HepG2 (cell line): ENCODE data around the gene ATG9A. TPM values are rescaled to one million over a fixed set of nuclear protein-coding genes. Genes with fewer than 3 reads are reported as not detected.

ENCODE experiments used
- ADNP ChIP-seq: sonication (generic); formaldehyde crosslinking; IDR thresholded peaks from 2 replicates; pipeline ENCODE4 v1.4.0; 2020; ENCODE audit warnings: missing genetic modification reagents
- BATF2 ChIP-seq: sonication (generic); formaldehyde crosslinking; IDR thresholded peaks from 2 replicates; pipeline ENCODE4 v1.8.0; 2022; ENCODE audit warnings: mild to moderate bottlenecking, missing genetic modification reagents, moderate library complexity
- CREB1 ChIP-seq, 2 experiments: fragments of 450-650 bp in 1 of 2; IDR thresholded peaks; 2 replicates each; pipeline ENCODE4 v1.6.1; 2016 to 2017; ENCODE audit warnings: control low read depth in 1 of 2, mild to moderate bottlenecking in 1 of 2, missing compliant biosample characterization in 1 of 2, missing genetic modification characterization in 1 of 2
- ETV5 ChIP-seq: IDR thresholded peaks from 2 replicates; pipeline ENCODE4 v1.6.1; 2018; ENCODE audit warnings: missing biosample characterization, missing genetic modification reagents, inconsistent platforms, borderline replicate concordance
- HCFC1 ChIP-seq: fragments of 150-350 bp; IDR thresholded peaks from 2 replicates; pipeline ENCODE4 v1.6.1; 2014; ENCODE audit warnings: low read depth, low read length
- KDM5A ChIP-seq: fragments of 200-600 bp; sonication (generic); IDR thresholded peaks from 2 replicates; pipeline ENCODE4 v1.7.0; 2018; ENCODE audit warnings: antibody characterized with exemption, mild to moderate bottlenecking, low read length, borderline replicate concordance
- ONECUT2 ChIP-seq: sonication (generic); formaldehyde crosslinking; IDR thresholded peaks from 2 replicates; pipeline ENCODE4 v1.4.0; 2020; ENCODE audit warnings: missing genetic modification reagents
- ZNF138 ChIP-seq: sonication (generic); formaldehyde crosslinking; IDR thresholded peaks from 2 replicates; pipeline ENCODE4 v1.5.0; 2020; ENCODE audit warnings: mild to moderate bottlenecking, low read depth, missing genetic modification reagents
- ZNF281 ChIP-seq: sonication (generic); formaldehyde crosslinking; IDR thresholded peaks from 2 replicates; pipeline ENCODE4 v1.4.0; 2020; ENCODE audit warnings: missing genetic modification reagents, borderline replicate concordance
- ZNF512B ChIP-seq: sonication (generic); formaldehyde crosslinking; IDR thresholded peaks from 2 replicates; pipeline ENCODE4 v1.5.1; 2020; ENCODE audit warnings: missing genetic modification reagents, mild to moderate bottlenecking, borderline replicate concordance
- ZNF574 ChIP-seq: sonication (generic); formaldehyde crosslinking; IDR thresholded peaks from 2 replicates; pipeline ENCODE4 v1.4.0; 2020; ENCODE audit warnings: missing genetic modification reagents
- ZNF850 ChIP-seq: sonication (generic); formaldehyde crosslinking; conservative IDR thresholded peaks from 2 replicates; pipeline ENCODE4 v1.9.0; 2021; ENCODE audit warnings: mild to moderate bottlenecking, missing genetic modification reagents
- polyA plus RNA-seq, 8 experiments: library from polyadenylated mRNA; depleted of rRNA in 3 of 8; stranded (reverse) in 7 of 8; unstranded in 1 of 8; fragments of >200 nt; fragmentation: Illumina TruSeq in 4 of 8; extraction: Trizol in 4 of 8; gene quantifications; 2 replicates each; pipeline versions ENCODE4 v1.2.1 to v1.2.3, GENCODE V29; 2011 to 2016; ENCODE audit warnings: low read depth in 4 of 8, missing spikeins in 1 of 8, mixed read lengths in 1 of 8; ENCODE audit not compliant: insufficient read depth in 1 of 8
- total RNA-seq, 5 experiments: library from RNA; depleted of rRNA; stranded (reverse); fragments of >200 nt; fragmentation: Illumina TruSeq; extraction: Trizol; gene quantifications; 2 replicates each; pipeline ENCODE4 v1.2.3, GENCODE V29; 2016; ENCODE audit warnings: low read depth in 1 of 5
- TF ChIP-seq, protein P1 (sequence below): IDR thresholded peaks from 2 replicates; pipeline ENCODE4 v1.6.1; 2012; ENCODE audit warnings: low read depth, low read length, improper control_type of control experiment
- TF ChIP-seq, protein P2 (sequence below): sonication (generic); formaldehyde crosslinking; IDR thresholded peaks from 2 replicates; pipeline ENCODE4 v1.9.0; 2022; ENCODE audit warnings: low read depth, missing genetic modification reagents

The ATG9A gene
- total and polyA plus RNA-seq, 2 of the 13 experiments (the other 11 are each of a cell fraction or from before 2014, with no cell fraction given): 35.0 to 131 TPM

DNA sequence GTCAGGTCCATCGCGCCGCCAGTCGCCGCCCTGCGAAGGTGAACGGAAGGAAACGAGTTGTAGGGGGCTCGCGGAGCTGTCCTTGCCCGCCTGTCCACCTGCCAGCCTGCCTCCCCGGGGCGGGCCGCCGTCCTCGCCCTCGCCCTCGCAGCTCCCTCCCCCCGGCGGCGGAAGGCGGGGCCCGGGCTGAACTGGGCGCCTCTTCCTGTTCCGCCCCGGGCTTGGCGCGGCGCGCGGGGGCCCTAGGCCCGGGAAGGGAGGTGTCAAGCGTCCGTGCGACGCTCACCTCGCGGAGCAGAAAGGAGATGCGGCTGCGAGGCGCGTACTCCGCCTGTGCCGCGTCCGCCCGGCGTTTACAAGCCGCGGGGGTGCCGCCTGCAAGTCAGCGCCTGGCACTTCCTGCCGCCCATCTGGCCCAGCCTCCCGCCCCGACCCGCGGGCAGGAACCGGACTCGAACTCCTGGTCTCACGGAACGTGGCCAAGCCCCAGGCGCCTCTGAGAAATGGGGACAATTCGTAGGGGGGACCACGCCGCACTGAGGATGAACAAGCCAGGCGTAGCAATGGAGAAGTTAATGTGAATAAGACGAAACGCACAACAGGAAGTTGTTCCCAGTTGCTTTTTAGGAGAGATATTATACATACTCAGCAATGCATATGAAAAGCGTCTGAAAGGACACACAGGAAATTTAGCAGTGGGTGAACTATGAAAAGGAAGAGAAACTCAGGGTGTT, 52.5 kb downstream of the ATG9A start, which contains the start of gene CNPPD1 (continued):
- TF ChIP-seq ZNF574 (CRISPR knock-in tag) (peak; percentile 95), ZNF512B (CRISPR knock-in tag) (no peak), BATF2 (peak; percentile 99), ZNF281 (CRISPR knock-in tag) (peak; percentile 74; the same call in 1 of the 2 replicates), ONECUT2 (CRISPR knock-in tag) (peak; percentile 53; the same call in 1 of the 2 replicates), ZNF138 (peak; percentile 98), HCFC1 (0 out of 2 replicates have a peak, but pooled peaks have one; percentile 20), CREB1 (IDR thresholded peaks at IDR 0.05) (no peak), CREB1 (CRISPR knock-in tag; IDR thresholded peaks at IDR 0.05) (no peak), ADNP (CRISPR knock-in tag) (no peak), ZNF850 (CRISPR knock-in tag) (peak; percentile 98), KDM5A (no peak), ETV5 (CRISPR knock-in tag) (peak; percentile 89)
- TF ChIP-seq, protein P1, sequence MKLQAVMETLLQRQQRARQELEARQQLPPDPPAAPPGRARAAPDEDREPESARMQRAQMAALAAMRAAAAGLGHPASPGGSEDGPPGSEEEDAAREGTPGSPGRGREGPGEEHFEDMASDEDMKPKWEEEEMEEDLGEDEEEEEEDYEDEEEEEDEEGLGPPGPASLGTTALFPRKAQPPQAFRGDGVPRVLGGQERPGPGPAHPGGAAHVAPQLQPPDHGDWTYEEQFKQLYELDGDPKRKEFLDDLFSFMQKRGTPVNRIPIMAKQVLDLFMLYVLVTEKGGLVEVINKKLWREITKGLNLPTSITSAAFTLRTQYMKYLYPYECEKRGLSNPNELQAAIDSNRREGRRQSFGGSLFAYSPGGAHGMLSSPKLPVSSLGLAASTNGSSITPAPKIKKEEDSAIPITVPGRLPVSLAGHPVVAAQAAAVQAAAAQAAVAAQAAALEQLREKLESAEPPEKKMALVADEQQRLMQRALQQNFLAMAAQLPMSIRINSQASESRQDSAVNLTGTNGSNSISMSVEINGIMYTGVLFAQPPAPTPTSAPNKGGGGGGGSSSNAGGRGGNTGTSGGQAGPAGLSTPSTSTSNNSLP: no peak
- TF ChIP-seq, protein P2, sequence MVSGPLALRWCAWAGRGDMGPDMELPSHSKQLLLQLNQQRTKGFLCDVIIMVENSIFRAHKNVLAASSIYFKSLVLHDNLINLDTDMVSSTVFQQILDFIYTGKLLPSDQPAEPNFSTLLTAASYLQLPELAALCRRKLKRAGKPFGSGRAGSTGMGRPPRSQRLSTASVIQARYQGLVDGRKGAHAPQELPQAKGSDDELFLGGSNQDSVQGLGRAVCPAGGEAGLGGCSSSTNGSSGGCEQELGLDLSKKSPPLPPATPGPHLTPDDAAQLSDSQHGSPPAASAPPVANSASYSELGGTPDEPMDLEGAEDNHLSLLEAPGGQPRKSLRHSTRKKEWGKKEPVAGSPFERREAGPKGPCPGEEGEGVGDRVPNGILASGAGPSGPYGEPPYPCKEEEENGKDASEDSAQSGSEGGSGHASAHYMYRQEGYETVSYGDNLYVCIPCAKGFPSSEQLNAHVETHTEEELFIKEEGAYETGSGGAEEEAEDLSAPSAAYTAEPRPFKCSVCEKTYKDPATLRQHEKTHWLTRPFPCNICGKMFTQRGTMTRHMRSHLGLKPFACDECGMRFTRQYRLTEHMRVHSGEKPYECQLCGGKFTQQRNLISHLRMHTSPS (CRISPR knock-in tag): peak; percentile 83
